HG02623 (cell line): ENCODE results near the gene PRDM2.
"Not testable (repeated sequence)": the region's sequence is repeated elsewhere in the genome, so short reads cannot be mapped to it uniquely, and the experiment has no call there.

Experiments used
- ATAC-seq: cut with Tn5 transposase; IDR thresholded peaks from one replicate; pipeline ENCODE4 v1.9.1; 2021; ENCODE audit warnings: moderate library complexity; ENCODE audit not compliant: unreplicated experiment

Gene PRDM2, protein sequence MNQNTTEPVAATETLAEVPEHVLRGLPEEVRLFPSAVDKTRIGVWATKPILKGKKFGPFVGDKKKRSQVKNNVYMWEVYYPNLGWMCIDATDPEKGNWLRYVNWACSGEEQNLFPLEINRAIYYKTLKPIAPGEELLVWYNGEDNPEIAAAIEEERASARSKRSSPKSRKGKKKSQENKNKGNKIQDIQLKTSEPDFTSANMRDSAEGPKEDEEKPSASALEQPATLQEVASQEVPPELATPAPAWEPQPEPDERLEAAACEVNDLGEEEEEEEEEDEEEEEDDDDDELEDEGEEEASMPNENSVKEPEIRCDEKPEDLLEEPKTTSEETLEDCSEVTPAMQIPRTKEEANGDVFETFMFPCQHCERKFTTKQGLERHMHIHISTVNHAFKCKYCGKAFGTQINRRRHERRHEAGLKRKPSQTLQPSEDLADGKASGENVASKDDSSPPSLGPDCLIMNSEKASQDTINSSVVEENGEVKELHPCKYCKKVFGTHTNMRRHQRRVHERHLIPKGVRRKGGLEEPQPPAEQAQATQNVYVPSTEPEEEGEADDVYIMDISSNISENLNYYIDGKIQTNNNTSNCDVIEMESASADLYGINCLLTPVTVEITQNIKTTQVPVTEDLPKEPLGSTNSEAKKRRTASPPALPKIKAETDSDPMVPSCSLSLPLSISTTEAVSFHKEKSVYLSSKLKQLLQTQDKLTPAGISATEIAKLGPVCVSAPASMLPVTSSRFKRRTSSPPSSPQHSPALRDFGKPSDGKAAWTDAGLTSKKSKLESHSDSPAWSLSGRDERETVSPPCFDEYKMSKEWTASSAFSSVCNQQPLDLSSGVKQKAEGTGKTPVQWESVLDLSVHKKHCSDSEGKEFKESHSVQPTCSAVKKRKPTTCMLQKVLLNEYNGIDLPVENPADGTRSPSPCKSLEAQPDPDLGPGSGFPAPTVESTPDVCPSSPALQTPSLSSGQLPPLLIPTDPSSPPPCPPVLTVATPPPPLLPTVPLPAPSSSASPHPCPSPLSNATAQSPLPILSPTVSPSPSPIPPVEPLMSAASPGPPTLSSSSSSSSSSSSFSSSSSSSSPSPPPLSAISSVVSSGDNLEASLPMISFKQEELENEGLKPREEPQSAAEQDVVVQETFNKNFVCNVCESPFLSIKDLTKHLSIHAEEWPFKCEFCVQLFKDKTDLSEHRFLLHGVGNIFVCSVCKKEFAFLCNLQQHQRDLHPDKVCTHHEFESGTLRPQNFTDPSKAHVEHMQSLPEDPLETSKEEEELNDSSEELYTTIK (N-terminal part only)

DNA sequence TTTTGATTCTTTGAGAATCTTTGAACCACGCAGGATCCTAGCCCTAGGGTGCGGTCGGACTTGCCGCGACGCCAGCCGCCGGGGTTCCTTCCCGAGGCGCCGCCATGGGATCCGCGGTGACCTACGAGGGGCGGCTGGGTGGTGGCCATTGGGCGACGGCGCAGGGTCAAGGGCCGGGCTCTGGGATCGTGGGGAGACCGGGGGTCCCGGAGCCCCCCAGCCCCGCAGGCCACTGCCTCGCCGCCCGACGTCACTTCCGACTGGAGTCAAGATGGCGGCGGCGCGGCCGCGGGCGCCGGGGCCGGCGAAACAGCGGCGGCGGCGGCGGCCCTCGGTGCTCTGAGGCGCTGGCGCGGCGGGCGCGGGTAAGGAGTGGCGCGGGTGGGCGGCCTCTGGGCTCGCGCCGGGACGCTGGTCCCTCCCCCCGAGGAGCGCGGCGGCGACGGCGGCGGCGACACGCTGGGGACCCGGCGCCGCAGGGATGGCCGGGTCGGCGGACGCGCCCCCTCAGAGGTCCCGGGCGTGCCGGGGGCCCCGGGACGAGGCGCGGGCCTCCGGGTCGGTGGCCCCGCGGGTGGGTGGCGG lies at the start of gene PRDM2:
Gene PRDM2, plus strand, starts transcription at position 253 of the 585 bp plus-strand sequence. CDS start 15,418 bp downstream, outside the sequence.
- ATAC-seq, result peak; percentile 29

DNA sequence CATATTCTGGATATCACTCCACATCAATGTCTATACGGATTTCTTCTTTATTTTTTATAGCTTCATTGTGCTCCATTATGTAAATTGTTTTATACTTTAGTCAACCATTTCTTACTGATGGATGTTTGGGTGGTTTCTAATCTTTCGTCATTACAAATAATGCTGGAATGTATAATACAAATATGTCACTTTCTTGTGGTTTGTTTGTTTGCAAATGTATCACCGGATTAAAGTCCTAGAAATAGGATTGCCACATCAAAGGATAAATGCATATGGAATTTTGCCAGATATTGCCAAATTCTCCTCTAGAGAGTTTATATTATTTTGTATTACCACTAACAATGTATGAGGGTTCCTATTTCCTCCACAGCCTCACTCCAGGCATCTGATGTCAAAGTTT lies 48.7 kb upstream of the PRDM2 start:
- no peak for ATAC-seq

DNA sequence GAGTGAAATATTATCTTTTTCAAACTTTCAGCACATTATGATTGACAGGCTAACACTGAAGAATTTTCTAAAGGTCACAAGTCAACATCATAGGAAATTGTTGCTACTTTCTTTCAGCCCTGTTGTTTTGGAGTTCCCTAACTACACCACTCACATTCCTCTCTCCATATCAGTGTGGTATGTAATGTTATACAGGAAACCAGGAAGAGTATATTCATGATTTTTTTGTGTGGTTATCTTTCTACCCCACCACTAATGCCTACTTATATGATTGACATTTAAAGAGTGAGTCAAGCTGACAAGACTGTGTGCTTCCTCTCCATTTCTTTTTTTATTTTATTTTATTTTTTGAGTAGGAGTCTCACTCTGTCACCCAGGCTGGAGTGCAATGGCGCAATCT lies 47.8 kb upstream of the PRDM2 start:
- no peak for ATAC-seq

DNA sequence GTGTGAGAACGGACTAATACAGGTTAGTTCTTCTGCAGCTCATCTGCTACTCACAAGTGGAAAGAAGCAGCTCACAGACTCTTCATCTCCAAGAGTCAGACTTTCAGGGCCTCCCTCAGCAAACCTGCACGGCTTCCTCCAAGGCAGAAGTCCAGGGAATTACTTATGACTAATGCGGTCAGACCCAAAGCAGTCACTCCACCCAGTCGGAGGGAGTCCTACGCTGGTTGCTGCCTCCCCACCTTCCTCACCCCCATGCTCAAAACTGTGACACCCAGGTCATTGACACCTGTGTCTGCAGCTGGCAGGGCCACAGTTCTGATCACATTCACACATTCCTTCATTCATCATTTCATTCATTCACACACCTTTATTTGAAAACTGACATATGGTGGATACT lies 38.4 kb upstream of the PRDM2 start:
- ATAC-seq, result no peak

DNA sequence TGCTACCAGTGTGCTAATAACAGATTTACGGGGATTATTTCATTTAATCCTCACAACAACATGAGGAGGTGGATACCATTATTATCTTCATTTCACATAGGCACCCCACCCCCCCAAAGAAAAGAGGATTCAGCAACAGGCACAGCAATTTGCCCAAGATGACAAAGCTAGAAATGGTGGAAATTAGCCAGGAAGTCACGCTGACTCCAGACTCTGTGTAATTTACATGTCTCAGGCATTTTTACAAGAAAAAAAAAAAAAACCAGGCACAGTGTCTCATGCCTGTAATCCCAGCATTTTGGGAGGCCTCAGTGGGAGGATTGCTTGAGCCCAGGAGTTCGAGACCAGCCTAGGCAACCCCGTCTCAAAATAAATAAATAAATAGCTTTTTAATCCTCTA lies 37.5 kb upstream of the PRDM2 start:
- ATAC-seq, result no peak

DNA sequence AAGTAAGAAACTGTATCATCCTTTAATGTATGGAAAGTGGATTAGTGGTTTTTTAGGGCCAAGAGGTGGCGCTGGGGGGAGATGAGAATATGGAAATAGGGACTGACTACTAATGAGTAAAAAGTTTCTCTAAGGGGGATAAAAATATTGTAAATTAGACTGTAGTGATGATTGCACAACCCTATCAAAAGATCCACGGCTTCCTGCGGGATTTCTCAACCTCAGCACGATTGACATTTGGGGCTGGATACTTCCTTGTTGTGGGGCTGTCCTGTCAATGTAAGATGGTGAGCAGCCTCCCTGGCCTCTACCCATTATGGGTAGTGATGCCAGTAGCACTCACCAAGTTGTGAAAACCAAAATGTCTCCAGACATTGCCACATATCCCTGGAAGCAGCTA lies 36.0 kb upstream of the PRDM2 start:
- no peak for ATAC-seq

DNA sequence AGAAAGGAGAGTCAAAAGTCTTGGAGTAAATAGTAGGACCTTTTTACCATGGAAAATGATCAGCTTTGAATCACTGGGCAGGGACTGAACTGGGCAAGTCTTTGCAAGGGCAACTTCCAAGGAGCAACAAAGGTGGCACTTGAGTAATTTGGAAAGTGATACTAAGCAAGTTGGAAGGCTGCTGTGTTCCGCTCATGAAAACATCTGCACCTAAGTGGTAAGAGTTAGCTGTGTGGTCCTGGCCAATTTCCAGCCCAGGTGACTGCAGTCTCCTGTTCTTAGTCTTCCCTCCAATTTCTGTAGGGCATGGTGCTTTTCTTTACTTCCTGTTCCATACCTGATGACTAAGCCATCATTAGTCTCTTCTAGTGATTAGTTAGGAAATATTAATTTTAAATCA lies 35.5 kb upstream of the PRDM2 start:
- ATAC-seq, result no peak

DNA sequence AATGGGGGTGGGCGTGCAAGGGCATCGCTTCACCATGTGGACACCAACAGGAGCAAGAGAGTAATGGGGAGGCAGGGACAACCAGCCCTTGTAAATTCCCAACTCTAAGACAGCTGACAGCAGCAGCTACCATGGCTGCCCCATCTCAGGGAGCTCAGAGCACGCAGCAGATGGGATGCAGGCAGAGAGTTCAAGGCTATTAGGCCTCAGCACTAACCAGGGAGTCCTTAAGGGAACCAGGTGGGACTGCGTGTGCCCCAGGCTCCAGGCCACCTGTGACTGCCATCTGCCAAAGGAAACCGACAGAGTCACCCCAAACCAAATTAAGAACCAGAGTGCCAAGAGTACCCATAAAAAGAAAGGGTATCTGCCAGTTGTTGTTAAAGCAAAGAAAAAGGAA lies 33.7 kb upstream of the PRDM2 start:
- no peak for ATAC-seq

DNA sequence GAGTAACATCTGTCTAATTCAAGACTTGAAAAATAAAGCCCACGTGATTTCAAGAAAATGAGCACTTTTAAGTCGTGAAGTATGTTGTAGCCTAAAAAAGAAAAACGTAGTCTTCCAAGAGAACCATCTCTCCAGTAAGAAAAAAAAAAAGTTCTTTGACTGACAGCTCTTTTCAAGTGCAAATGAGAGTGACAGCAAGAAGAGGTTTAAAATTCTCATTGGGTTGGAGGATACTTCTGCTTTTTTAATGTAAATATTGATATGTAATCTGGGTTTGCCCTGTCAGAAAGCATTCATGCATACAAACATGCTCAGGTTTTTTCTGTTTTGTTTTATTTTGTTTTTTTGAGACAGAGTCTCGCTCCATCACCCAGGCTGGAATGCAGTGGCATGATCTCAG lies 32.3 kb upstream of the PRDM2 start:
- ATAC-seq, result no peak

DNA sequence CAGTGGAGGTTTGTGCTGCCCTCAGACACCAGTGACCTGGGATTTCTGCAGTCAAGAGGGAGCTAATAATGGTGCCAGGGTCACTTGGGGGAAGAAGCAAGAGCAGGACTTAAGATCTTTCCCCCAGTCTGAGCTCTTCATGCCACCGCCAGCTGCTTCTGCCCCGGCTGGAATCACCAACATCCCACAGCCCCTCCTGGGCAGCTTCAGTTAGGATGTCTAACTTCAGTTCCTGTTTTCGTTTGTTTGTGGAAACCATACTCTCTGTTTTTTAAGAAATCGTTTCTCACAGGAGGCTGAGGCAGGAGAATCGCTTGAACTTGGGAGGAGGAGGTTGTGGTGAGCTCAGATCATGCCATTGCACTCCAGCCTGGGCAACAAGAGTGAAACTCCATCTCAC lies 25.6 kb upstream of the PRDM2 start:
- ATAC-seq, result no peak

DNA sequence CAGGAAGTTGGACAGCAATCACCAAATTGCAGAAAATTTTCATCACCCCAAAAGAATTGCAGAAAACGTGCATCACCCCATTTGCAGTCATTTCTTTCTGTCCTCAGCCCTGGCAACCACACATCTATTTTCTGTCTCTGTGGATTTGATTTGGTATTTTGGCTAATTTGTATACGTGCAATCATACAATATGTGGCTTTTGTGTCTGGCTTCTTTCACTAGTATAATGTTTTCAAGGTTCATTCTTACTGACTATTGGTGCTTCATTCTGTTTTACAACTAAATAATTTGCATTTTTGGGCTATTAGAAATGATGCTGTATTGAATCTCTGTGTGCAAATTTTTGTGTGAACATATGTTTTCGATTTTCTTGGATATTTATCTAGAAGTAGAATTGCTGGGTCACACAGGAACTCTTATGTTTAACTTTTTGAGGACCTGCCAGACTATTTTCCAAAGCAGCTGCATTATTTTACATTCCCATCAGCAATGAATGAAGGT lies 24.8 kb upstream of the PRDM2 start:
- ATAC-seq, result no peak

DNA sequence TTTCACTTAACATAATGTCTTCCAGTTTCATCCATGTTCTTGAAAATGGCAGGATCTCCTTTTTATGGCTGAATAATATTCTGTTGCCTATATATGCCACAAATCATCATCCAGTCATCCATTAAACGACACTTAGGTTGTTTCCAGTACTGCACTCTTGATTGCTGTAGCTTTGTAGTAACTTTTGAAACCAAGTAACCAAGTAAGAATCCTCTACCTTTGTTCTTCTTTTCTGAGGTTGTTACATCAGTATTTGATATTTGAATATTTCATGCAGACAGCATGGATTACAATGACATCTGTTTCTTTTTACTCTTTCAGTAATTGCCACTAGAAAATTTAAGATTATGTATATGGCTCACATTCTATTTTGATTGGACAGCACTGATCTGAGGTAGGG lies 22.1 kb upstream of the PRDM2 start:
- ATAC-seq, result no peak

DNA sequence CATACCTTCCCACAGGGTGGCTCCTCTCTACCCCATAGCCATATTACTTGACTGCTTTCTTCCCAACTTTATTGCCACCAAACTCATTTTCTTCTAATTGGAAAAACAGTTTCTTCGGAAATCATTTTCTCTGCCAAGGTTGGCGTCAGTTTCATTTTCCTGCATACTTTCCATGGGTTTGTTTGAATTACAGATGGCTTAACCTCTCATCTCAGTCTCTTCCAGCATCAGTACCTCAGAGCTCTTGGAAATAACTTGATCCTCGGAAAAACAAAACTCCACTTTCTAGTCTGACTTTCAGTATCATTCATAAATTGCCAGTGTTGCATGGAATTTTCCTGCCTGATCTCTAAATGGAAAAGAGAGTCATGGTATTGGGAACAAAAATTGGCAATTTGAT lies 20.3 kb upstream of the PRDM2 start:
- no peak for ATAC-seq

DNA sequence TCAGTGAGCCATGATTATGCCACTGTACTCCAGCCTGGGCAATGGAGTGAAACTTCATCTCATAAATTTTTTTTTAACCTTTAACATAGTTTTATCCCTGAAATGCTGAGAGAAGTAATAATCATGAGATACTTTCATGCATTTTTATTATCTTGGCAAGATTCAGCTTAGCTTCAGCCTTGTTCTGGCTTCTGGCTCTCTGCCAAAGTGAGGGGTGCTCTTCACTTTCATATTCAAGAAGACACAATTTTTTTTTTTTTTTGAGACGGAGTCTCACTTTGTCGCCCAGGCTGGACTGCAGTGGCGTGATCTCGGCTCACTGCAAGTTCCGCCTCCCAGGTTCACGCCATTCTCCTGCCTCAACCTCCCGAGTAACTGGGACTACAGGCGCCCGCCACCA lies 19.4 kb upstream of the PRDM2 start:
- ATAC-seq, result not testable (repeated sequence)

DNA sequence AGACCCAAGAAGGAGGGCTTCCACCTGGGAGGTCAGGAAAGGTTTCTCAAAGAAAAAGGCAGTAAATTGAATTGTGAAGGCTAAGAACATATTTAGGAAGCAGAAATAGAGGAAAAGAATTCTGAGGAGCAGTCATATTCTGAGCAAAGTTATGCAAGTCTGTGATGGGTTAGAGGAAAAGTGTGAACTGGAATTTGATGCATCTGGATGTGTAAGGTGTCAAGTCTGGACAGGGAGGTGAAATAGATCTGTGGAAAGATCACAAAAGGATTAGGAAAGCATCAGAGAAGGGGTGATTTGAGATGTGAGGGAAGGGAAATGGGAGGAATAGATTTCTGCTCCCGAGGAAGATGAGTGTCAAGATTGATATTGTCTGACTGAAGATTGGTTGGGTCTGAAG lies 18.1 kb upstream of the PRDM2 start:
- ATAC-seq, result no peak

DNA sequence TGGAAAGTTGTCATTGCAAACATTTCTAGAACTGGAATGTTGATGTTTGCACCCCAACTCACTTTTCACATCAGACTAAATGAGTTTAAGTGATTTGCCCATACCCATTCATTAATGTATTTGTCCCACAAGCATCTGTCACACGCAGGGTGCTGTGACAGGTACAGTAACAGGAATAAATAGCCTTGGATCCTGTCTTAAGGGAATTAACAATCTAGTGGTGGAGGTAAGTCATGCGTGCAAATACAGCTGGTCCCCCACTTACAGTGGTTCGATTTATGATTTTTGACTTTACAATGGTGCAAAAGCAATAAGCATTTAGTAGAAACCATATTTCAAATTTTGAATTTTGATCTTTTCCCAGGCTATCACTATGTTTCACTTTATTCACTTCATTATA lies 17.5 kb upstream of the PRDM2 start:
- ATAC-seq, result no peak

DNA sequence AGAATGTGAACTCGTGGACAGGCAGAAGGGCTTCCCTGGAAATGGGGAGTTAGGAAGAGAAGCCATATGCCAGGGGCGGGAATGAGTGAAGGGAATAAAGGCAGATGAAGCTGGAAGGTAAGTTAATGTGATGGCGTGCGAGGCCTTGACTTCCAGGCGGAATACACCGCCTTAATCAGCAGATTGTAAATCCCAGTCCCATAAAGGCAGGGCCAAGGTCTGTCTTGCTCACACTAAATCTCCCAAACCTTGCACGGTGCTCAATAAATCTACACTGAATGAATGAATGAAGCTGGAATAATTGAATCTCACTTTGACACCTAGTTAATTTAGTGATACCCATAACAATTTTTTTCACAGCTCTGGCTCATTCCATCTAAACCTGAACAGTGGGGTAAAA lies 16.8 kb upstream of the PRDM2 start:
- no peak for ATAC-seq

DNA sequence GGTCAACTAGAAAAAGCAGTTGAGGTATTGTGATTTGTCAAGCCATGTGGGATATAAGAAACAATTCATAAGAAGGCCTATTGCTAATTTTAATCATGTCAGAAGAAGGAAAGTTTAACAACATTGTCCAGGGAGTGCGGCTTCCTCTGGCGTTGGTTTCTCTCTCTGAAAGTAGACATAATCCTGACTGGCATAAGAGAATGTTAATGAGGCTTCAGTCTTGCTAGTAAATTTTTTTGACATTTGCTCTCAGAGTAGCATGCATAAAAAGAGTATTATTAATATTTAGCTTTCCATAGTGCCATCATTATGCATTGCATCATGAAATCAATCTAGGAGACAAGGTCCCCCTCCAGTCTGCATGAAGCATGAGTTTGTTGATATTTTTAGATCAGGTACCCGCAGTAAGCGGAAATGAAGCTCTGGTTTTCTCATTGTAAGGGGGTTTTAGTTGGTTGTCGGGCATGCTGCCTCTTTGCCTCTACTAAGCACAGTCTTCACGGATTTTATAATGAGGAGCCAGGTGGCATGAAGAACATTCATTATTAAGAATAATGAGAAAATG lies 12.8 kb upstream of the PRDM2 start:
- ATAC-seq, result no peak

DNA sequence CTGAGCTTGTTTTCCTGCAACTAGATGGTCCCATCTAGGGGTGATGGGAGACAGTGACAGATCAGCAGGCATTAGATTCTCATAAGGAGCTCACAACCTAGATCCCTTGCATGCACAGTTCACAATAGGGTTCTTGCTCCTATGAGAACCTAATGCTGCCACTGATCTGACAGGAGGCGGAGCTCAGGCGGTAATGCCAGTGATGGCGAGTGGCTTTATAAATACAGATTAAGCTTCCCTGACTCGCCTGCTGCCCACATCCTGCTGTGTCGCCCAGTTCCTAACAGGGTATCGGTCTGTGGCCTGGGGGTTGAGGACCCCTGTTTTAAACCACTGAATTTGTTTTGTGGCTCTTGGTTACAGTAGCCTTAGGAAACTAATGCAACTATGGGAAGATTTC lies 6.9 kb upstream of the PRDM2 start:
- not testable (repeated sequence) for ATAC-seq

DNA sequence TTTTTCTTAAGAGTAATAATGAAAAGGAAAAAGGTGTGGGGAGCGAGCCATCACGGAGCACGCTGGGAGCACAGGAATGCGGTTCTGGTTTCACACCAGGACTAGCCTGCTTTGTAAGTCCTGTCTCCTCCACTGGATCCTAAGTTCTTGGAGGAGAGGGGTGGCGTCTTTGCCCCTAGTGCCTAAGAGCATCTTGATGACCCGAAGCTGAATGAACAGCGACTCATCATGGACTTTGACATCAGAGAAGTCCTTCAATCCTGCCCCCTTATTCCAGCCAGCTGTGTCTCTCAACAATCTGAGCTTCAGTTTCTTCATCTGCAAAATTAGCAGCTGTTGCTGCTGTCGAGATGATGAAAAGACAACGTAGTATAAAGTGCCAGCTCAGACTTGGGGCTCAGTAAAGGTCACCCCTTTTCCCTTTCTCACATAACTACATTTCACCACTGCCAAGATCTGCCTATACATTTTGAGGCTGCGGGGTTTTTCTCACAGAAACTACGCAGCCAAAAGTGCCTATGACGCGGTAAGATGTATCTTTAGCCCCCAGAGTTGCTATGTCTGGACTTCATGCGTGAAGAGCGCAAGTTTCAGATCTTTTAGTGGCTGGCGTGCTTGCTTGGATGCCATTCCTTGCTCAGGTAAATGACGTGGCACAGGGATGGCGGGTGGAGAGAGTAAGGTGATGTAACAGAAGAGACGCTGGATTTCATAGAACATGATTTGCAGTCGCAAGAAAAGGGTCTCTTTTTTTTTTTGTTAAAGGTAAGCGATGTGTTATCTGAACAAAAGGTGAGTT lies 4.9 kb upstream of the PRDM2 start:
- ATAC-seq, result no peak
